ENCODE results near the gene SKAP2. TPM values are rescaled to one million over a fixed set of nuclear protein-coding genes. Genes with fewer than 3 reads are reported as not detected.

The SKAP2 gene
- total RNA-seq, 1 experiment from 2014 or later = 3.2 TPM

DNA sequence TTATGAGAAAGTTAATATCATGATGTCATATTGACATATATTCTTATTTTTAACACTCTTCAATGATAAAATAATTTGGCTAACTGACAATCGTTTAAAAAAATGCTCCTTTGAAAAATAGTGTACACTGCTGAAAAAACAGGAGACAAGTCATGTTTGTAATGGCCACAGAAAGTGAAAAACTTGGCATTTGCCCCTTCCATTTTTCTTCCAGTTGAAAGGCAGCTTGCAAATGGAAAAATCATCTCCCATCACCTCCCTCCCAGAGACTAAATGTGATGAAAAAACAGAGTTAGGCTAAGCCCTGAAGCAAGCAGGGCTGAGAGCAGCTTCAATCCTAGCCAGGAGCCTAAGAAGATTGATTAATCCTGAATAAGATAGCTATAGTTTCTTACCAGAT is 160.4 kb downstream of the SKAP2 start:
- Histone ChIP-seq H3K4ac (ENCODE audit: low read depth, low read length) (no peak overlapping the region), H4K5ac (ENCODE audit: insufficient read length, low read depth, low read length) (no peak overlapping the region), H3K27ac (ENCODE audit: insufficient read length, low read depth, low read length) (no peak overlapping the region), H3K4me2 (ENCODE audit: insufficient read depth, insufficient read length, low read length) (no peak overlapping the region), H3K23ac (ENCODE audit: insufficient read length, low read depth, low read length) (no peak overlapping the region), H3K4me1 (ENCODE audit: insufficient read depth, low read length) (no peaks in the 10 kb centered on the region), H2BK12ac (ENCODE audit: insufficient read length, low read depth, low read length) (no peak overlapping the region), H2BK15ac (ENCODE audit: low read depth, low read length) (no peak overlapping the region), H2AFZ (ENCODE audit: low read length) (no peak overlapping the region), H4K20me1 (ENCODE audit: control insufficient read depth, insufficient read depth, insufficient read length) (no peaks in the 10 kb centered on the region), H3K27me3 (ENCODE audit: insufficient read depth, low read length) (no peaks in the 10 kb centered on the region), H3T11ph (ENCODE audit: low read length) (no peak overlapping the region), H3K9ac (ENCODE audit: extremely low read depth, insufficient read length, low read length) (no peak overlapping the region), H3K9me3 (ENCODE audit: control insufficient read depth, low read depth, low read length) (no peaks in the 10 kb centered on the region), H2BK5ac (ENCODE audit: insufficient read length, low read length) (no peak overlapping the region), H3K18ac (ENCODE audit: insufficient read length, low read depth, low read length) (no peak overlapping the region), H2BK20ac (ENCODE audit: low read depth, low read length, poor library complexity, severe bottlenecking) (no peak overlapping the region), H4K8ac (replicated peaks; ENCODE audit: insufficient read length, low read depth, low read length) (no peak overlapping the region), H2BK120ac (ENCODE audit: low read depth, low read length, poor library complexity, severe bottlenecking) (no peak overlapping the region), H3K14ac (ENCODE audit: insufficient read depth, low read length) (no peak overlapping the region), H3K23me2 (ENCODE audit: insufficient read length, low read depth, low read length, poor library complexity, severe bottlenecking) (no peaks in the 10 kb centered on the region), H3K79me1 (ENCODE audit: insufficient read depth, low read depth, low read length, poor library complexity, severe bottlenecking) (no peaks in the 10 kb centered on the region), H3K56ac (ENCODE audit: insufficient read length, low read depth, low read length) (no peak overlapping the region), H4K91ac (ENCODE audit: insufficient read length, low read depth, low read length) (no peak overlapping the region), H2AK5ac (ENCODE audit: insufficient read length, low read length) (no peak overlapping the region), H3K79me2 (ENCODE audit: insufficient read depth, low read length) (no peaks in the 10 kb centered on the region)
- Mint-ChIP-seq H3K27me3 (ENCODE audit: low read depth) (no peaks in the 10 kb centered on the region), H3K9me3 (no peaks in the 10 kb centered on the region), H3K27ac (no peak overlapping the region), H3K4me1 (peaks cover 0 to 4% of the 10 kb centered on the region in 2 experiments; a peak in 2 of 4 replicates), H3K36me3 (ENCODE audit: insufficient read depth in 1 of 3, low read depth in 3 of 3) (no peaks in the 10 kb centered on the region), H3K4me3 (no peak overlapping the region)
- DNase-seq = no peak
- TF ChIP-seq CTCF (conservative IDR thresholded peaks at IDR 0.05) = no peak
- no CpG with 5 or more reads among the region's 1 CpG for WGBS (ENCODE audit: extremely low coverage, insufficient read length, low lambda C conversion rate)

Measured in H9 (cell line).